ENCODE data around the gene LHX2.

- no peak for TF ChIP-seq EZH2phosphoT487 (IDR thresholded peaks at IDR 0.05; ENCODE audit: borderline replicate concordance, low read depth, low read length)
- TF ChIP-seq CTCF (conservative IDR thresholded peaks at IDR 0.05; ENCODE audit: low read length) = no peak
These were observed 71.1 kb downstream of the LHX2 start for GRCh38 chr9:124082622-124083021.
